AG04449 (cell line): ENCODE results near the gene SMIM10L1.

Experiments used
- CTCF ChIA-PET: fragments of 350-600 bp; formaldehyde crosslinking; extraction: SDS; loops from one replicate; lab custom pipeline; 2021; ENCODE audit warnings: antibody characterized with exemption; lab: Yijun Ruan, JAX
- POLR2A ChIA-PET: fragments of 400-600, 350-600 bp; formaldehyde crosslinking; extraction: SDS; loops from one replicate; lab custom pipeline; 2020; ENCODE audit warnings: antibody characterized with exemption, inconsistent platforms; lab: Yijun Ruan, JAX
- DNase-seq: peaks from one replicate; pipeline ENCODE4 v3.0.0-alpha.2; 2010; ENCODE audit warnings: low read depth, low spot score
- H3K4me3 ChIP-seq: 2 replicates; pipeline ENCODE4 v1.5.1; 2011; ENCODE audit warnings: low read depth, mild to moderate bottlenecking, control low read depth, low read length
- CTCF ChIP-seq: IDR thresholded peaks from one replicate; pipeline ENCODE4 v1.5.1; 2011; ENCODE audit warnings: mild to moderate bottlenecking, moderate library complexity, low read length, control low read depth, inconsistent platforms; ENCODE audit not compliant: insufficient read depth; ENCODE audit errors: missing control alignments

Gene SMIM10L1

GRCh38 chr12:11171969-11172675 is 1.1 kb downstream of the SMIM10L1 start:
- peak overlapping the region; percentile 90 for H3K4me3 ChIP-seq
- ChIA-PET POLR2A (interaction anchor here (0.6 to 1.8 kb wide), 4 partner anchors 9 to 23 kb away, joined by 3 to 13 read pairs (median 5); no protein-coding TSS in a partner anchor), CTCF (interaction anchor here (1.0 to 2.6 kb wide), 9 partner anchors 12 to 422 kb away, joined by 3 to 8 read pairs (median 4); no protein-coding TSS in a partner anchor)
- no peak for DNase-seq
- no peak for TF ChIP-seq CTCF

- POLR2A ChIA-PET = no interaction called here
- CTCF ChIA-PET = interaction anchor here (1.1 kb wide), 1 partner anchor 424 kb away, joined by 3 read pairs; no protein-coding TSS in a partner anchor
- TF ChIP-seq CTCF = no peak
- H3K4me3 ChIP-seq = no peak overlapping the region
- DNase-seq = no peak
Measured at GRCh38 chr12:11174022-11174421, 3.0 kb downstream of the SMIM10L1 start.

- DNase-seq = no peak
- H3K4me3 ChIP-seq = no peak overlapping the region
- ChIA-PET POLR2A (no interaction called here), CTCF (no interaction called here)
- no peak for TF ChIP-seq CTCF
Measured at GRCh38 chr12:11178250-11178649, 7.3 kb downstream of the SMIM10L1 start.

- POLR2A ChIA-PET = no interaction called here
- CTCF ChIA-PET = no interaction called here
- H3K4me3 ChIP-seq = no peak overlapping the region
- no peak for DNase-seq
- no peak for TF ChIP-seq CTCF
Measured at GRCh38 chr12:11182529-11182928, 11.5 kb downstream of the SMIM10L1 start.

- TF ChIP-seq CTCF = no peak
- POLR2A ChIA-PET = no interaction called here
- CTCF ChIA-PET = no interaction called here
- no peak for DNase-seq
- no peak overlapping the region for H3K4me3 ChIP-seq
Measured at GRCh38 chr12:11183011-11183410, 12.0 kb downstream of the SMIM10L1 start.

GRCh38 chr12:11186837-11187236 is 15.8 kb downstream of the SMIM10L1 start, which contains the start of gene TAS2R42:
TAS2R42 (minus strand) TSS chr12:11186937; CDS start chr12:11186937, 0 bp downstream.
- no peak for DNase-seq
- POLR2A ChIA-PET = no interaction called here
- no peak for TF ChIP-seq CTCF
- CTCF ChIA-PET = no interaction called here
- no peak within 1 kb of the TSS for H3K4me3 ChIP-seq
